Breast epithelium (tissue), 4 donors: ENCODE measurements around the gene DCLRE1C. TPM values are rescaled to one million over a fixed set of nuclear protein-coding genes. Genes with fewer than 3 reads are reported as not detected.
A peak's percentile ranks its signal among the peaks of the same experiment; 100 is the strongest.
"Not testable (repeated sequence)": the region's sequence is repeated elsewhere in the genome, so short reads cannot be mapped to it uniquely, and the experiment has no call there.

Source experiments
- DNase-seq, 2 donors: peaks; one replicate each; pipeline ENCODE4 v3.0.0-alpha.2; 2019; ENCODE audit warnings: low spot score in 2 of 2
- H3K27ac ChIP-seq, 2 donors: fragments of 200-600 bp; sonication (generic) in 1 of 2; one replicate each; pipeline ENCODE4 v1.5.1; 2016 to 2019; ENCODE audit warnings: mild to moderate bottlenecking in 1 of 2
- H3K27me3 ChIP-seq, 2 donors: fragments of 200-600 bp; sonication (generic) in 1 of 2; one replicate each; pipeline versions ENCODE4 v1.5.1 to v1.6.0; 2017 to 2019; ENCODE audit warnings: control low read depth in 1 of 2, mild to moderate bottlenecking in 1 of 2
- H3K36me3 ChIP-seq: fragments of 200-600 bp; one replicate; pipeline ENCODE4 v1.5.1; 2019
- H3K4me1 ChIP-seq, 2 donors: fragments of 200-600 bp; sonication (generic); one replicate each; pipeline ENCODE4 v1.5.1; 2016 to 2019; ENCODE audit warnings: control low read depth in 1 of 2
- H3K4me3 ChIP-seq, 3 donors: fragments of 200-600 bp; sonication (generic); 1 replicate in 2 of 3; 2 replicates in 1 of 3; pipeline ENCODE4 v1.5.1; 2016 to 2019; ENCODE audit warnings: mild to moderate bottlenecking in 3 of 3, moderate library complexity in 2 of 3
- H3K9me3 ChIP-seq, 2 donors: fragments of 200-600 bp; sonication (generic) in 1 of 2; one replicate each; pipeline ENCODE4 v1.5.1; 2016 to 2019; ENCODE audit warnings: control low read depth in 1 of 2
- CTCF ChIP-seq, 3 donors: fragments of 450-650 bp; IDR thresholded peaks; one replicate each; pipeline ENCODE4 v1.5.1; 2016 to 2017; ENCODE audit warnings: antibody characterized with exemption in 3 of 3, mild to moderate bottlenecking in 3 of 3, moderate library complexity in 3 of 3
- POLR2A ChIP-seq: fragments of 450-650 bp; IDR thresholded peaks from one replicate; pipeline ENCODE4 v1.6.1; 2016; ENCODE audit warnings: antibody characterized with exemption, mild to moderate bottlenecking, moderate library complexity
- POLR2AphosphoS5 ChIP-seq, 3 donors: sonication (generic); formaldehyde crosslinking; IDR thresholded peaks; one replicate each; pipeline ENCODE4 v1.6.1; 2017; ENCODE audit warnings: antibody characterized with exemption in 3 of 3
- intact Hi-C: fragments of 100-400 bp; cut with DNase I; formaldehyde crosslinking; loops from one replicate; pipeline ENCODE4 v1.15.1; 2023; ENCODE audit warnings: low total_unique reads
- total RNA-seq, 3 donors: library from RNA; depleted of rRNA; stranded (reverse); fragments of >200 nt; gene quantifications; one replicate each; pipeline ENCODE4 v1.1.0, GENCODE V29; 2016

The DCLRE1C gene
- total RNA-seq, 3 donors from 2014 or later = 8.3 to 21.2 (median 10.8) TPM

- no peak overlapping the region for H3K27ac ChIP-seq
- TF ChIP-seq CTCF (IDR thresholded peaks at IDR 0.05) (no peak), POLR2A (no peak), POLR2AphosphoS5 (IDR thresholded peaks at IDR 0.05) (no peak)
- H3K4me1 ChIP-seq = no peaks in the 10 kb centered on the region
- no peak for DNase-seq
- no peaks in the 10 kb centered on the region for H3K27me3 ChIP-seq
- no peaks in the 10 kb centered on the region for H3K9me3 ChIP-seq
- no peak overlapping the region for H3K4me3 ChIP-seq
- intact Hi-C loops = no loop called here
- H3K36me3 ChIP-seq = no peaks in the 10 kb centered on the region
Observed at GRCh38 chr10:14982744-14983143, 28.8 kb upstream of the DCLRE1C start.

GRCh38 chr10:14975672-14976273, 21.9 kb upstream of the DCLRE1C start:
- DNase-seq = no peak
- no peaks in the 10 kb centered on the region for H3K36me3 ChIP-seq
- H3K9me3 ChIP-seq = no peaks in the 10 kb centered on the region
- no peaks in the 10 kb centered on the region for H3K27me3 ChIP-seq
- intact Hi-C loops = loop anchor here (2.0 kb wide), 1 partner anchor 47 kb away; no protein-coding TSS in a partner anchor
- no peaks in the 10 kb centered on the region for H3K4me1 ChIP-seq
- H3K27ac ChIP-seq = no peak overlapping the region
- H3K4me3 ChIP-seq = no peak overlapping the region
- TF ChIP-seq POLR2AphosphoS5 (IDR thresholded peaks at IDR 0.05) (no peak), CTCF (IDR thresholded peaks at IDR 0.05) (no peak), POLR2A (no peak)

- intact Hi-C loops = loop anchor here (2.0 kb wide), 1 partner anchor 46 kb away; no protein-coding TSS in a partner anchor
Observed at GRCh38 chr10:14974153-14974998, 20.5 kb upstream of the DCLRE1C start.

GRCh38 chr10:14971867-14972448, 18.1 kb upstream of the DCLRE1C start:
- no peaks in the 10 kb centered on the region for H3K9me3 ChIP-seq
- no peaks in the 10 kb centered on the region for H3K4me1 ChIP-seq
- no peak overlapping the region for H3K4me3 ChIP-seq
- TF ChIP-seq CTCF (IDR thresholded peaks at IDR 0.05) = peak in 2 of 3 donors; percentile 15 to 22
- TF ChIP-seq POLR2A = no peak
- H3K27ac ChIP-seq = no peak overlapping the region
- DNase-seq = no peak
- intact Hi-C loops = no loop called here
- H3K36me3 ChIP-seq = no peaks in the 10 kb centered on the region
- no peaks in the 10 kb centered on the region for H3K27me3 ChIP-seq

More at GRCh38 chr10:14974153-14974998, 20.5 kb upstream of the DCLRE1C start:
- H3K4me3 ChIP-seq, H3K36me3 ChIP-seq, H3K27ac ChIP-seq, H3K27me3 ChIP-seq, H3K4me1 ChIP-seq, H3K9me3 ChIP-seq, DNase-seq: not testable (repeated sequence)

GRCh38 chr10:14967897-14968296, 14.0 kb upstream of the DCLRE1C start:
- H3K27me3 ChIP-seq = no peaks in the 10 kb centered on the region
- H3K4me1 ChIP-seq = no peaks in the 10 kb centered on the region
- TF ChIP-seq CTCF (IDR thresholded peaks at IDR 0.05) (no peak), POLR2A (no peak), POLR2AphosphoS5 (IDR thresholded peaks at IDR 0.05) (no peak)
- no peak for DNase-seq
- no peak overlapping the region for H3K4me3 ChIP-seq
- H3K36me3 ChIP-seq = no peaks in the 10 kb centered on the region
- intact Hi-C loops = no loop called here
- no peak overlapping the region for H3K27ac ChIP-seq
- no peaks in the 10 kb centered on the region for H3K9me3 ChIP-seq
